H1 (cell line): ENCODE data around the gene LIX1L. TPM values are rescaled to one million over a fixed set of nuclear protein-coding genes. Genes with fewer than 3 reads are reported as not detected.
A peak's percentile ranks its signal among the peaks of the same experiment; 100 is the strongest.

Source experiments
- CTCF ChIA-PET: fragments of 300-600 bp; sonication (Branson Sonifier 250); formaldehyde crosslinking; loops from one replicate; lab custom pipeline; 2021; ENCODE audit not compliant: partially characterized antibody; lab: Charles Lee
- POLR2A ChIA-PET: fragments of 300-600 bp; sonication (Branson Sonifier 250); formaldehyde crosslinking; loops from one replicate; lab custom pipeline; 2021; ENCODE audit warnings: inconsistent platforms; ENCODE audit not compliant: partially characterized antibody; lab: Charles Lee
- DNase-seq, 2 experiments: peaks; one replicate each; pipeline versions ENCODE4 v3.0.0 to v3.0.0-alpha.2; 2010 to 2022; ENCODE audit warnings: low spot score in 2 of 2, low read depth in 1 of 2, mixed read lengths in 1 of 2
- FAIRE-seq: peaks from 2 replicates; lab custom pipeline; 2011; peaks lifted over from hg19 to GRCh38; lab: Jason Lieb, UNC
- H2AFZ ChIP-seq: 2 replicates; pipeline ENCODE4 v1.8.1; 2012; ENCODE audit warnings: low read length, inconsistent platforms
- H2AK5ac ChIP-seq: 2 replicates; pipeline ENCODE4 v1.6.1; 2013; ENCODE audit warnings: low read depth, low read length
- H2BK120ac ChIP-seq: replicated peaks from 2 replicates; pipeline ENCODE3; 2013; ENCODE audit warnings: low read depth, low read length, inconsistent platforms
- H2BK12ac ChIP-seq: 2 replicates; pipeline ENCODE4 v1.6.1; 2013; ENCODE audit warnings: low read depth, low read length
- H2BK15ac ChIP-seq: 2 replicates; pipeline ENCODE4 v1.6.1; 2013; ENCODE audit warnings: low read length
- H2BK20ac ChIP-seq: 2 replicates; pipeline ENCODE4 v1.6.1; 2013; ENCODE audit warnings: low read length
- H2BK5ac ChIP-seq: 2 replicates; pipeline ENCODE4 v1.6.1; 2013; ENCODE audit warnings: low read depth, low read length
- H3K14ac ChIP-seq: 2 replicates; pipeline ENCODE4 v1.6.1; 2013; ENCODE audit warnings: inconsistent platforms; ENCODE audit not compliant: insufficient read length
- H3K18ac ChIP-seq: 2 replicates; pipeline ENCODE4 v1.6.1; 2013; ENCODE audit warnings: low read length; ENCODE audit errors: extremely low read depth
- H3K23ac ChIP-seq: 2 replicates; pipeline ENCODE4 v1.6.1; 2013; ENCODE audit warnings: inconsistent platforms; ENCODE audit not compliant: insufficient read length
- H3K23me2 ChIP-seq: 2 replicates; pipeline ENCODE4 v1.6.1; 2013; ENCODE audit warnings: low read depth, low read length
- H3K27ac ChIP-seq: 2 replicates; pipeline ENCODE4 v1.6.1; 2011; ENCODE audit warnings: low read depth, low read length, inconsistent platforms
- H3K27me3 ChIP-seq, 4 experiments: replicated peaks in 1 of 4; 1 replicate in 1 of 4; 2 replicates in 3 of 4; pipeline versions ENCODE4 v1.6.1 to v1.8.1; 2011 to 2013; ENCODE audit warnings: low read length in 3 of 4, mild to moderate bottlenecking in 3 of 4, inconsistent platforms in 2 of 4, mixed read lengths in 2 of 4, moderate library complexity in 1 of 4; ENCODE audit not compliant: control insufficient read depth in 3 of 4, insufficient read depth in 3 of 4; ENCODE audit errors: extremely low read depth in 1 of 4
- H3K36me3 ChIP-seq, 4 experiments: 2 replicates each; pipeline versions ENCODE4 v1.6.1 to v1.8.1; 2011 to 2013; ENCODE audit warnings: mild to moderate bottlenecking in 4 of 4, low read length in 3 of 4, moderate library complexity in 2 of 4, control low read depth in 1 of 4, inconsistent platforms in 1 of 4; ENCODE audit not compliant: insufficient read depth in 4 of 4, control insufficient read depth in 2 of 4
- H3K4ac ChIP-seq: replicated peaks from 2 replicates; pipeline ENCODE3; 2013; ENCODE audit warnings: low read length, low read depth, mixed read lengths, inconsistent platforms; ENCODE audit not compliant: insufficient read length
- H3K4me1 ChIP-seq, 4 experiments: replicated peaks in 1 of 4; 1 replicate in 1 of 4; 2 replicates in 3 of 4; pipeline versions ENCODE4 v1.6.1 to v1.8.1; 2011 to 2013; ENCODE audit warnings: low read length in 3 of 4, inconsistent platforms in 2 of 4, mixed read lengths in 1 of 4; ENCODE audit not compliant: insufficient read depth in 4 of 4, control insufficient read depth in 3 of 4
- H3K4me2 ChIP-seq, 2 experiments: 2 replicates each; pipeline versions ENCODE4 v1.6.1 to v1.8.1; 2011 to 2013; ENCODE audit warnings: low read depth in 2 of 2, low read length in 2 of 2, control low read depth in 1 of 2, inconsistent platforms in 1 of 2, mild to moderate bottlenecking in 1 of 2; ENCODE audit not compliant: insufficient read depth in 1 of 2
- H3K4me3 ChIP-seq, 4 experiments: fragments of 200-600, 300-600 bp in 1 of 4; sonication (generic), shearing (Covaris generic), sonication (Bioruptor Twin) in 1 of 4; 2 replicates each; pipeline versions ENCODE4 v1.5.1 to v1.8.1; 2011 to 2016; ENCODE audit warnings: low read length in 4 of 4, low read depth in 3 of 4, control low read depth in 2 of 4, inconsistent platforms in 2 of 4, mild to moderate bottlenecking in 2 of 4, mixed read lengths in 1 of 4, moderate library complexity in 1 of 4; ENCODE audit not compliant: insufficient read depth in 2 of 4; ENCODE audit errors: extremely low read depth in 1 of 4
- H3K56ac ChIP-seq: replicated peaks from 2 replicates; pipeline ENCODE3; 2013; ENCODE audit warnings: low read depth, mild to moderate bottlenecking, mixed read lengths, low read length, inconsistent platforms; ENCODE audit not compliant: insufficient read length
- H3K79me1 ChIP-seq: 2 replicates; pipeline ENCODE4 v1.6.1; 2013; ENCODE audit warnings: low read depth, low read length, control low read depth
- H3K79me2 ChIP-seq, 2 experiments: 2 replicates each; pipeline versions ENCODE4 v1.6.1 to v1.8.1; 2012 to 2013; ENCODE audit warnings: low read length in 2 of 2, mild to moderate bottlenecking in 2 of 2, inconsistent platforms in 1 of 2; ENCODE audit not compliant: insufficient read depth in 2 of 2, control insufficient read depth in 1 of 2
- H3K9ac ChIP-seq, 4 experiments: replicated peaks in 1 of 4; 1 replicate in 1 of 4; 2 replicates in 3 of 4; pipeline versions ENCODE4 v1.6.1 to v1.8.1; 2011 to 2013; ENCODE audit warnings: low read depth in 3 of 4, low read length in 3 of 4, control low read depth in 2 of 4, mild to moderate bottlenecking in 2 of 4, moderate library complexity in 2 of 4, inconsistent platforms in 1 of 4; ENCODE audit errors: extremely low read depth in 1 of 4
- H3K9me3 ChIP-seq, 2 experiments: 2 replicates each; pipeline versions ENCODE4 v1.6.1 to v1.8.1; 2012 to 2013; ENCODE audit warnings: mild to moderate bottlenecking in 2 of 2, moderate library complexity in 2 of 2, control low read depth in 1 of 2, inconsistent platforms in 1 of 2, low read depth in 1 of 2, low read length in 1 of 2, mixed read lengths in 1 of 2; ENCODE audit not compliant: insufficient read depth in 2 of 2
- H4K20me1 ChIP-seq, 2 experiments: replicated peaks in 1 of 2; 2 replicates each; pipeline versions ENCODE3 to v1.8.1; 2011 to 2013; ENCODE audit warnings: inconsistent platforms in 2 of 2, low read length in 2 of 2, mild to moderate bottlenecking in 1 of 2; ENCODE audit not compliant: insufficient read depth in 2 of 2, control insufficient read depth in 1 of 2
- H4K5ac ChIP-seq: 2 replicates; pipeline ENCODE4 v1.6.1; 2013; ENCODE audit warnings: low read length, low read depth, mixed read lengths, inconsistent platforms; ENCODE audit not compliant: insufficient read length
- H4K8ac ChIP-seq: 2 replicates; pipeline ENCODE4 v1.8.0; 2013; ENCODE audit warnings: mild to moderate bottlenecking, moderate library complexity, low read length, inconsistent platforms; ENCODE audit not compliant: insufficient read depth; ENCODE audit errors: extremely low read depth
- H4K91ac ChIP-seq: replicated peaks from 2 replicates; pipeline ENCODE3; 2013; ENCODE audit warnings: low read length, mixed read lengths, inconsistent platforms; ENCODE audit not compliant: insufficient read length
- CTBP2 ChIP-seq: IDR thresholded peaks from 2 replicates; pipeline ENCODE4 v1.7.0; 2011; ENCODE audit warnings: borderline replicate concordance, mild to moderate bottlenecking, moderate library complexity, mixed read lengths, low read length; ENCODE audit not compliant: insufficient read depth, insufficient read length
- HDAC2 ChIP-seq, 2 experiments: fragments of 300-600 bp in 1 of 2; sonication (generic) in 1 of 2; IDR thresholded peaks; 2 replicates each; pipeline ENCODE4 v1.6.1; 2011 to 2012; ENCODE audit warnings: low read depth in 2 of 2, low read length in 2 of 2, mild to moderate bottlenecking in 2 of 2, moderate library complexity in 2 of 2, borderline replicate concordance in 1 of 2, inconsistent platforms in 1 of 2
- RBBP5 ChIP-seq: IDR thresholded peaks from 2 replicates; pipeline ENCODE4 v1.7.1; 2012; ENCODE audit warnings: low read depth, mild to moderate bottlenecking, inconsistent platforms, low read length, moderate library complexity, borderline replicate concordance
- SUZ12 ChIP-seq: fragments of 200-600 bp; sonication (generic); IDR thresholded peaks from 2 replicates; pipeline ENCODE4 v1.6.1; 2012; ENCODE audit warnings: mild to moderate bottlenecking, inconsistent platforms, low read length, moderate library complexity, mixed read lengths
- YY1 ChIP-seq: IDR thresholded peaks from 2 replicates; pipeline ENCODE4 v1.6.1; 2011; ENCODE audit warnings: low read depth, mild to moderate bottlenecking, low read length
- WGBS, 2 experiments: shearing (Covaris generic) in 1 of 2; methylation state at CpG; one replicate each; pipeline versions ENCODE4 v1.1.6 to v1.1.7; 2013 to 2015; ENCODE audit warnings: low lambda C conversion rate in 2 of 2, mixed read lengths in 2 of 2, inconsistent platforms in 1 of 2, low coverage in 1 of 2, missing lambda C conversion rate in 1 of 2; ENCODE audit not compliant: insufficient replicate concordance in 2 of 2, insufficient coverage in 1 of 2, insufficient read length in 1 of 2; ENCODE audit errors: extremely low coverage in 1 of 2, missing lambda C conversion rate in 1 of 2; 5-methylcytosine and 5-hydroxymethylcytosine counted together
- polyA plus RNA-seq, 7 experiments: library from polyadenylated mRNA; depleted of rRNA in 3 of 7; stranded (reverse) in 5 of 7; unstranded in 2 of 7; fragments of >200 nt in 5 of 7; fragments of 200-250 nt in 2 of 7; gene quantifications; 1 replicate in 5 of 7; 2 replicates in 1 of 7; 4 replicates in 1 of 7; pipeline versions ENCODE4 v1.2.1 to v1.2.3, GENCODE V29; 2011 to 2013; ENCODE audit warnings: missing spikeins in 2 of 7, mixed read lengths in 2 of 7
- total RNA-seq: library from RNA; stranded (reverse); fragmentation: NEBNext Ultra II Directional; extraction: Animal tissue kit (Norgen Biotek cat#: 25700); gene quantifications from 2 replicates; pipeline ENCODE4 v1.2.1, GENCODE V29; 2021

The LIX1L gene
- total and polyA plus RNA-seq, 2 of the 8 experiments (the other 6 are each of a cell fraction or from before 2014, with no cell fraction given), result 2.9 to 3.7 TPM

GRCh38 chr1:145977016-145977415, 19.2 kb upstream of the LIX1L start:
- Histone ChIP-seq H3K79me2 (no peaks in the 10 kb centered on the region), H3K56ac (no peak overlapping the region), H2BK5ac (no peak overlapping the region), H3K27ac (no peak overlapping the region), H4K8ac (no peak overlapping the region), H2AK5ac (no peak overlapping the region), H3K23me2 (peaks cover 3% of the 10 kb centered on the region; the same call in 1 of the 2 replicates), H3K36me3 (no peaks in the 10 kb centered on the region), H3K9me3 (no peaks in the 10 kb centered on the region), H4K20me1 (no peaks in the 10 kb centered on the region), H2BK20ac (no peak overlapping the region), H3K4me2 (peak overlapping the region in 1 of 2 experiments; percentile 41; a peak in 3 of 4 replicates), H3K4me3 (peak overlapping the region in 1 of 4 experiments; percentile 27; a peak in 1 of 8 replicates), H3K23ac (no peak overlapping the region), H3K4ac (no peak overlapping the region), H4K91ac (no peak overlapping the region), H3K27me3 (no peaks in the 10 kb centered on the region), H4K5ac (no peak overlapping the region), H3K79me1 (no peaks in the 10 kb centered on the region), H2AFZ (0 out of 2 replicates have a peak overlapping the region, but pooled peaks have one; percentile 8), H3K9ac (no peak overlapping the region), H3K14ac (no peak overlapping the region), H3K18ac (no peak overlapping the region), H2BK120ac (no peak overlapping the region), H2BK12ac (no peak overlapping the region), H3K4me1 (peaks cover 4 to 18% (median 13%) of the 10 kb centered on the region in 4 experiments; a peak in 5 of 7 replicates), H2BK15ac (no peak overlapping the region)
- FAIRE-seq (no peak), DNase-seq (no peak)
- 75% methylated on average over 5 of the region's 5 CpGs; no CpG with 5 or more reads in 1 of the 2 experiments for WGBS, 2 experiments
- CTCF ChIA-PET, result interaction anchor here (0.6 to 8.7 kb wide), 24 partner anchors 8 to 132 kb away, joined by 3 to 152 read pairs (median 7); partner anchors contain the start of genes ANKRD34A, LIX1L, NUDT17 and PIAS3
- POLR2A ChIA-PET, result interaction anchor here (0.6 to 13.7 kb wide), 12 partner anchors 13 to 75 kb away, joined by 3 to 218 read pairs (median 4); partner anchors contain the start of genes ANKRD34A, POLR3GL, RBM8A and TXNIP
- TF ChIP-seq HDAC2 (IDR thresholded peaks at IDR 0.05; ENCODE audit: borderline replicate concordance in 1 of 2, low read depth in 2 of 2, low read length in 2 of 2) (no peak), RBBP5 (no peak), YY1 (no peak), CTBP2 (no peak), SUZ12 (no peak)
